ENCODE data around the gene ADAP1. TPM values are rescaled to one million over a fixed set of nuclear protein-coding genes. Genes with fewer than 3 reads are reported as not detected.

ADAP1 gene
- total RNA-seq, 1 experiment from 2014 or later: 34.0 TPM

- H3K9me2 ChIP-seq (ENCODE audit: insufficient read depth): no peaks in the 10 kb centered on the region
- H3K79me2 ChIP-seq (ENCODE audit: insufficient read depth, low read length): peaks cover 33% of the 10 kb centered on the region
- no peaks in the 10 kb centered on the region; the same call in 1 of the 2 replicates for H4K20me1 ChIP-seq (ENCODE audit: insufficient read depth)
- H3K4me1 ChIP-seq (ENCODE audit: control insufficient read depth in 1 of 2, insufficient read depth in 2 of 2, low read length in 2 of 2): peaks cover 11 to 26% of the 10 kb centered on the region in 2 experiments
- no peaks in the 10 kb centered on the region for H3K9me3 ChIP-seq (ENCODE audit: control insufficient read depth in 1 of 2, insufficient read depth in 1 of 2, low read depth in 1 of 2, low read length in 2 of 2)
- H3K27ac ChIP-seq (ENCODE audit: low read depth, low read length): peak overlapping the region; percentile 49
- CTCF ChIA-PET: no interaction called here
- TF ChIP-seq ZNF274 (IDR thresholded peaks at IDR 0.05; ENCODE audit: low read depth, low read length): no peak
- no peak for TF ChIP-seq CTCF (IDR thresholded peaks at IDR 0.05 in 2 of 3, conservative IDR thresholded peaks at IDR 0.05 in 1 of 3; ENCODE audit: borderline replicate concordance in 1 of 3, insufficient read depth in 1 of 3, low read depth in 2 of 3, low read length in 2 of 3)
- TF ChIP-seq SIN3A (IDR thresholded peaks at IDR 0.05; ENCODE audit: low read depth): no peak
- TF ChIP-seq REST (IDR thresholded peaks at IDR 0.05; ENCODE audit: low read depth): no peak
- no peak for TF ChIP-seq YY1 (IDR thresholded peaks at IDR 0.05; ENCODE audit: extremely low read depth, insufficient replicate concordance, low read depth, low read length)
- TF ChIP-seq, protein P1, sequence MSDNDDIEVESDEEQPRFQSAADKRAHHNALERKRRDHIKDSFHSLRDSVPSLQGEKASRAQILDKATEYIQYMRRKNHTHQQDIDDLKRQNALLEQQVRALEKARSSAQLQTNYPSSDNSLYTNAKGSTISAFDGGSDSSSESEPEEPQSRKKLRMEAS (IDR thresholded peaks at IDR 0.05): no peak
- TF ChIP-seq POLR2AphosphoS5 (IDR thresholded peaks at IDR 0.05; ENCODE audit: low read depth, low read length): no peak
- TF ChIP-seq, protein P2, sequence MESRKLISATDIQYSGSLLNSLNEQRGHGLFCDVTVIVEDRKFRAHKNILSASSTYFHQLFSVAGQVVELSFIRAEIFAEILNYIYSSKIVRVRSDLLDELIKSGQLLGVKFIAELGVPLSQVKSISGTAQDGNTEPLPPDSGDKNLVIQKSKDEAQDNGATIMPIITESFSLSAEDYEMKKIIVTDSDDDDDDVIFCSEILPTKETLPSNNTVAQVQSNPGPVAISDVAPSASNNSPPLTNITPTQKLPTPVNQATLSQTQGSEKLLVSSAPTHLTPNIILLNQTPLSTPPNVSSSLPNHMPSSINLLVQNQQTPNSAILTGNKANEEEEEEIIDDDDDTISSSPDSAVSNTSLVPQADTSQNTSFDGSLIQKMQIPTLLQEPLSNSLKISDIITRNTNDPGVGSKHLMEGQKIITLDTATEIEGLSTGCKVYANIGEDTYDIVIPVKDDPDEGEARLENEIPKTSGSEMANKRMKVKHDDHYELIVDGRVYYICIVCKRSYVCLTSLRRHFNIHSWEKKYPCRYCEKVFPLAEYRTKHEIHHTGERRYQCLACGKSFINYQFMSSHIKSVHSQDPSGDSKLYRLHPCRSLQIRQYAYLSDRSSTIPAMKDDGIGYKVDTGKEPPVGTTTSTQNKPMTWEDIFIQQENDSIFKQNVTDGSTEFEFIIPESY (IDR thresholded peaks at IDR 0.05; ENCODE audit: extremely low read depth, insufficient replicate concordance, low read length): no peak
- TF ChIP-seq EZH2phosphoT487 (IDR thresholded peaks at IDR 0.05; ENCODE audit: borderline replicate concordance): no peak
- no peak for ATAC-seq
- H3K4me3 ChIP-seq (replicated peaks in 1 of 2; ENCODE audit: low read depth in 1 of 2, low read length in 2 of 2): no peak overlapping the region
- BruUV-seq (replicated peaks): no TSS peak
- no peak overlapping the region; the same call in 1 of the 2 replicates for H3K4me2 ChIP-seq (ENCODE audit: low read length)
- POLR2A ChIA-PET: no interaction called here
- no peak for DNase-seq (ENCODE audit: low read depth, low spot score)
- peaks cover 12 to 22% of the 10 kb centered on the region in 2 experiments for H3K36me3 ChIP-seq (ENCODE audit: control insufficient read depth in 1 of 2, insufficient read depth in 2 of 2, low read length in 2 of 2)
- H3K27me3 ChIP-seq (ENCODE audit: insufficient read depth, low read length): no peaks in the 10 kb centered on the region
- RAD21 ChIA-PET (ENCODE audit: low non-redundant PET in 1 of 2, low total read pairs in 2 of 2, uncharacterized antibody in 2 of 2, unreplicated experiment in 2 of 2): no interaction called here
- intact Hi-C loops (cut with micrococcal nuclease): no loop called here
- H3K9ac ChIP-seq (ENCODE audit: low read length): peak overlapping the region; percentile 64
- H2AFZ ChIP-seq (ENCODE audit: low read depth, low read length, poor library complexity, severe bottlenecking): no peak overlapping the region
These were observed 79.4 kb downstream of the ADAP1 start for GRCh38 chr7:875051-875450.
